ENCODE data around the gene ELMOD3.

- TF ChIP-seq KAT7 (CRISPR knock-in tag; IDR thresholded peaks at IDR 0.05; ENCODE audit: borderline replicate concordance), result no peak
- no peak for TF ChIP-seq FOXJ3 (CRISPR knock-in tag; IDR thresholded peaks at IDR 0.05; ENCODE audit: borderline replicate concordance)
- TF ChIP-seq CREB1 (CRISPR knock-in tag; IDR thresholded peaks at IDR 0.05), result no peak
- TF ChIP-seq ZNF138 (CRISPR knock-in tag; conservative IDR thresholded peaks at IDR 0.05), result no peak
- no peak for TF ChIP-seq CTCF (IDR thresholded peaks at IDR 0.05)
- no peak for TF ChIP-seq ETV6 (CRISPR knock-in tag; IDR thresholded peaks at IDR 0.05)
- TF ChIP-seq ZNF281 (CRISPR knock-in tag; IDR thresholded peaks at IDR 0.05), result no peak
- TF ChIP-seq SMAD3 (CRISPR knock-in tag; IDR thresholded peaks at IDR 0.05; ENCODE audit: borderline replicate concordance), result no peak
Measured at GRCh38 chr2:85327160-85327821, 27.3 kb upstream of the ELMOD3 start.
